Astrocyte (in vitro differentiated cells and primary cell): Measurements from ENCODE around the gene SNED1.

Experiments used
- CTCF ChIP-seq: IDR thresholded peaks from 2 replicates; pipeline ENCODE4 v1.5.1; 2011; ENCODE audit warnings: low read depth, mild to moderate bottlenecking, inconsistent platforms, low read length, moderate library complexity; ENCODE audit not compliant: insufficient read depth
- EZH2 ChIP-seq: IDR thresholded peaks from 2 replicates; pipeline ENCODE4 v1.6.1; 2012; ENCODE audit warnings: mild to moderate bottlenecking, low read length, inconsistent platforms; ENCODE audit not compliant: insufficient read depth

- no peak for TF ChIP-seq CTCF
- TF ChIP-seq EZH2: no peak
Measured at GRCh38 chr2:241052677-241053360, 54.4 kb downstream of the SNED1 start.
